NCI-H187 treated with DMSO at 0.1 percent for 48 hours (cell line): Measurements from ENCODE around the gene VCP.

Source experiments
- DNase-seq: peaks from one replicate; lab custom pipeline; 2025; lab: John Stamatoyannopoulos, UW

The VCP gene

DNA sequence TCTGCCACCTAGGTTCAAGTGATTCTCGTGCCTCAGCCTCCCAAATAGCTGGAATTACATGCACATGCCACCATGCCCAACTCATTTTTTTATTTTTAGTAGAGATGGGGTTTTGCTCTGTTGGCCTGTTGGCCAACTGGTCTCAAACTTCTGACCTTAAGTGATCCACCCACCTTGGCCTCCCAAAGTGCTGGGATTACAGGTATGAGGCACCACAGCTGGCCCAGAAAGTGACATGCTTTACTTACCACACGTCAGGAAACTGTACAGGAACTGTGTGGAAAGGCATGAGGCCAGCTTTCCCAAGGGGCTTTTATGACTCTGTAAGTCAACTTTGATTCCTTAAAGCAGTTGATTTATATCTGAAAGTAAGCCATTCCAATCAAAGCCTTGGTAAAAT lies 57.9 kb downstream of the VCP start:
- DNase-seq: no peak

DNA sequence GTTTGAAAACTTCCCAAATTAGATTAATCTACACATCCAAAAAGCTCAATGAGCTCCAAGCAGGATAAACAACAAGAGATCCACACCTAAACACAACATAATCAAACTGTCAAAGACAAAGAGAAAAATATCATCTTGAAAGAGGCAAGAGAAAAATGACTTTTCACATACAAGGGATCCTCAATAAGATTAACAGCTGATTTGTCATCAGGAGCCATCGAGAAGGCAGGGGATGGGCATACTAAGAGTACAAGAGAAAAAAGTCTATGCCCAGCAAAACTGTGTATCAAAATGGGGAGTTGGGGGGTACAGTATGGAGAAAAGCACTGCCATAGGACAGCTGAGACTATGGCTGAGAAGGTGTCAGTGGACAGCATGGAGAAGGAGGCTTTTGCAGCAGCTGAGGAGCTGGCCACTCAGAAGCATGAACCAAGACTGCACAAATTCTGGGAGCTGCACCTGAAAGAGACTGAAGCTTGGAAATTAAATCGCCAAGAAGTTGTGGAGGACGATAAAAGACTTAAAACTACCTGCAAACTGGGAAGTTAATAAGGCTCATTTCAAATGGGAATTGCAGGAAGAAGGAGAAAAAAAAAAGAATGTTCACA lies 62.0 kb downstream of the VCP start:
- no peak for DNase-seq
